ENCODE results near the gene SPATA7.

- TF ChIP-seq EZH2 (IDR thresholded peaks at IDR 0.05) (no peak), POLR2AphosphoS5 (IDR thresholded peaks at IDR 0.05; ENCODE audit: borderline replicate concordance, low read depth, low read length) (no peak)
Measured at GRCh38 chr14:88479574-88479987, 94.1 kb downstream of the SPATA7 start.
